H1 (cell line): ENCODE results near the gene FASN. TPM values are rescaled to one million over a fixed set of nuclear protein-coding genes. Genes with fewer than 3 reads are reported as not detected.

Experiments
- CHD2 ChIP-seq: IDR thresholded peaks from 2 replicates; pipeline ENCODE4 v1.6.1; 2012; ENCODE audit warnings: low read length, improper control_type of control experiment
- KDM1A ChIP-seq: fragments of 200-600, 300-600 bp; sonication (generic); IDR thresholded peaks from 2 replicates; pipeline ENCODE4 v1.7.1; 2016; ENCODE audit warnings: mild to moderate bottlenecking, low read length, borderline replicate concordance
- SIN3A ChIP-seq, 2 experiments: IDR thresholded peaks in 1 of 2; conservative IDR thresholded peaks in 1 of 2; 2 replicates each; pipeline ENCODE4 v1.6.1; 2011 to 2012; ENCODE audit warnings: low read length in 2 of 2, improper control_type of control experiment in 1 of 2, low read depth in 1 of 2, mild to moderate bottlenecking in 1 of 2
- SIRT6 ChIP-seq: IDR thresholded peaks from one replicate; pipeline ENCODE4 v1.7.1; 2012; ENCODE audit warnings: low read length, inconsistent platforms
- TEAD4 ChIP-seq: IDR thresholded peaks from 2 replicates; pipeline ENCODE4 v1.6.1; 2012; ENCODE audit warnings: low read depth, low read length, inconsistent platforms, mixed read lengths
- polyA plus RNA-seq, 7 experiments: library from polyadenylated mRNA; depleted of rRNA in 3 of 7; stranded (reverse) in 5 of 7; unstranded in 2 of 7; fragments of >200 nt in 5 of 7; fragments of 200-250 nt in 2 of 7; gene quantifications; 1 replicate in 5 of 7; 2 replicates in 1 of 7; 4 replicates in 1 of 7; pipeline versions ENCODE4 v1.2.1 to v1.2.3, GENCODE V29; 2011 to 2013; ENCODE audit warnings: missing spikeins in 2 of 7, mixed read lengths in 2 of 7
- total RNA-seq: library from RNA; stranded (reverse); fragmentation: NEBNext Ultra II Directional; extraction: Animal tissue kit (Norgen Biotek cat#: 25700); gene quantifications from 2 replicates; pipeline ENCODE4 v1.2.1, GENCODE V29; 2021
- TF ChIP-seq, protein P1 (sequence below): fragments of 300-600 bp; sonication (generic); IDR thresholded peaks from 2 replicates; pipeline ENCODE4 v1.7.1; 2012; ENCODE audit warnings: low read length, moderate library complexity, mild to moderate bottlenecking, inconsistent platforms; ENCODE audit not compliant: insufficient replicate concordance
- TF ChIP-seq, protein P2 (sequence below), 3 experiments: IDR thresholded peaks; 1 replicate in 2 of 3; 2 replicates in 1 of 3; pipeline versions ENCODE4 v1.5.1 to v1.6.1; 2011; ENCODE audit warnings: low read length in 3 of 3, mild to moderate bottlenecking in 3 of 3, inconsistent platforms in 2 of 3, low read depth in 1 of 3, moderate library complexity in 1 of 3; ENCODE audit not compliant: insufficient read depth in 1 of 3; ENCODE audit errors: control extremely low read depth in 1 of 3
- TF ChIP-seq, protein P3 (sequence below): IDR thresholded peaks from 2 replicates; pipeline ENCODE4 v1.6.1; 2012; ENCODE audit warnings: inconsistent platforms

The FASN gene
- total and polyA plus RNA-seq, 2 of the 8 experiments (the other 6 are each of a cell fraction or from before 2014, with no cell fraction given): 143 to 561 TPM

DNA sequence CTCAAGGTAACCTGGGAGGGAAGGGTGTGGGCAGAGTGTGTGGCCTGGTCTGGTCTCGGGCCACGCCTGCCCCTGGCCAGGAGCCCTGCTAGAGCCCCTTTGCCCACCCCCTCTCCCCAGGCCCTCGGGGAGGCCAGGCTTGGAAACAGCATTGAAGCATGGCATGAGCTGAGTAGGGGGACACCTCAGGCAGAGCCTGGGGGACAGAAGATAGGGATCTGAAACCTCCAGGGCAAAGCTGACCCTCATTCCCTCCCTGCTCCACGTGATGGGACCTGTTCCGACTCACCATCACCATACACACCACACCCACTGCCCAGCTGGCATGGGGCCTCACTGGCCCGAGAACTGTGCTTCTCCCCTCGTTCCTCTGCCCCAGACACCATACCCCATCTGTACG lies 48.9 kb downstream of the FASN start (continued):
- TF ChIP-seq, protein P1, sequence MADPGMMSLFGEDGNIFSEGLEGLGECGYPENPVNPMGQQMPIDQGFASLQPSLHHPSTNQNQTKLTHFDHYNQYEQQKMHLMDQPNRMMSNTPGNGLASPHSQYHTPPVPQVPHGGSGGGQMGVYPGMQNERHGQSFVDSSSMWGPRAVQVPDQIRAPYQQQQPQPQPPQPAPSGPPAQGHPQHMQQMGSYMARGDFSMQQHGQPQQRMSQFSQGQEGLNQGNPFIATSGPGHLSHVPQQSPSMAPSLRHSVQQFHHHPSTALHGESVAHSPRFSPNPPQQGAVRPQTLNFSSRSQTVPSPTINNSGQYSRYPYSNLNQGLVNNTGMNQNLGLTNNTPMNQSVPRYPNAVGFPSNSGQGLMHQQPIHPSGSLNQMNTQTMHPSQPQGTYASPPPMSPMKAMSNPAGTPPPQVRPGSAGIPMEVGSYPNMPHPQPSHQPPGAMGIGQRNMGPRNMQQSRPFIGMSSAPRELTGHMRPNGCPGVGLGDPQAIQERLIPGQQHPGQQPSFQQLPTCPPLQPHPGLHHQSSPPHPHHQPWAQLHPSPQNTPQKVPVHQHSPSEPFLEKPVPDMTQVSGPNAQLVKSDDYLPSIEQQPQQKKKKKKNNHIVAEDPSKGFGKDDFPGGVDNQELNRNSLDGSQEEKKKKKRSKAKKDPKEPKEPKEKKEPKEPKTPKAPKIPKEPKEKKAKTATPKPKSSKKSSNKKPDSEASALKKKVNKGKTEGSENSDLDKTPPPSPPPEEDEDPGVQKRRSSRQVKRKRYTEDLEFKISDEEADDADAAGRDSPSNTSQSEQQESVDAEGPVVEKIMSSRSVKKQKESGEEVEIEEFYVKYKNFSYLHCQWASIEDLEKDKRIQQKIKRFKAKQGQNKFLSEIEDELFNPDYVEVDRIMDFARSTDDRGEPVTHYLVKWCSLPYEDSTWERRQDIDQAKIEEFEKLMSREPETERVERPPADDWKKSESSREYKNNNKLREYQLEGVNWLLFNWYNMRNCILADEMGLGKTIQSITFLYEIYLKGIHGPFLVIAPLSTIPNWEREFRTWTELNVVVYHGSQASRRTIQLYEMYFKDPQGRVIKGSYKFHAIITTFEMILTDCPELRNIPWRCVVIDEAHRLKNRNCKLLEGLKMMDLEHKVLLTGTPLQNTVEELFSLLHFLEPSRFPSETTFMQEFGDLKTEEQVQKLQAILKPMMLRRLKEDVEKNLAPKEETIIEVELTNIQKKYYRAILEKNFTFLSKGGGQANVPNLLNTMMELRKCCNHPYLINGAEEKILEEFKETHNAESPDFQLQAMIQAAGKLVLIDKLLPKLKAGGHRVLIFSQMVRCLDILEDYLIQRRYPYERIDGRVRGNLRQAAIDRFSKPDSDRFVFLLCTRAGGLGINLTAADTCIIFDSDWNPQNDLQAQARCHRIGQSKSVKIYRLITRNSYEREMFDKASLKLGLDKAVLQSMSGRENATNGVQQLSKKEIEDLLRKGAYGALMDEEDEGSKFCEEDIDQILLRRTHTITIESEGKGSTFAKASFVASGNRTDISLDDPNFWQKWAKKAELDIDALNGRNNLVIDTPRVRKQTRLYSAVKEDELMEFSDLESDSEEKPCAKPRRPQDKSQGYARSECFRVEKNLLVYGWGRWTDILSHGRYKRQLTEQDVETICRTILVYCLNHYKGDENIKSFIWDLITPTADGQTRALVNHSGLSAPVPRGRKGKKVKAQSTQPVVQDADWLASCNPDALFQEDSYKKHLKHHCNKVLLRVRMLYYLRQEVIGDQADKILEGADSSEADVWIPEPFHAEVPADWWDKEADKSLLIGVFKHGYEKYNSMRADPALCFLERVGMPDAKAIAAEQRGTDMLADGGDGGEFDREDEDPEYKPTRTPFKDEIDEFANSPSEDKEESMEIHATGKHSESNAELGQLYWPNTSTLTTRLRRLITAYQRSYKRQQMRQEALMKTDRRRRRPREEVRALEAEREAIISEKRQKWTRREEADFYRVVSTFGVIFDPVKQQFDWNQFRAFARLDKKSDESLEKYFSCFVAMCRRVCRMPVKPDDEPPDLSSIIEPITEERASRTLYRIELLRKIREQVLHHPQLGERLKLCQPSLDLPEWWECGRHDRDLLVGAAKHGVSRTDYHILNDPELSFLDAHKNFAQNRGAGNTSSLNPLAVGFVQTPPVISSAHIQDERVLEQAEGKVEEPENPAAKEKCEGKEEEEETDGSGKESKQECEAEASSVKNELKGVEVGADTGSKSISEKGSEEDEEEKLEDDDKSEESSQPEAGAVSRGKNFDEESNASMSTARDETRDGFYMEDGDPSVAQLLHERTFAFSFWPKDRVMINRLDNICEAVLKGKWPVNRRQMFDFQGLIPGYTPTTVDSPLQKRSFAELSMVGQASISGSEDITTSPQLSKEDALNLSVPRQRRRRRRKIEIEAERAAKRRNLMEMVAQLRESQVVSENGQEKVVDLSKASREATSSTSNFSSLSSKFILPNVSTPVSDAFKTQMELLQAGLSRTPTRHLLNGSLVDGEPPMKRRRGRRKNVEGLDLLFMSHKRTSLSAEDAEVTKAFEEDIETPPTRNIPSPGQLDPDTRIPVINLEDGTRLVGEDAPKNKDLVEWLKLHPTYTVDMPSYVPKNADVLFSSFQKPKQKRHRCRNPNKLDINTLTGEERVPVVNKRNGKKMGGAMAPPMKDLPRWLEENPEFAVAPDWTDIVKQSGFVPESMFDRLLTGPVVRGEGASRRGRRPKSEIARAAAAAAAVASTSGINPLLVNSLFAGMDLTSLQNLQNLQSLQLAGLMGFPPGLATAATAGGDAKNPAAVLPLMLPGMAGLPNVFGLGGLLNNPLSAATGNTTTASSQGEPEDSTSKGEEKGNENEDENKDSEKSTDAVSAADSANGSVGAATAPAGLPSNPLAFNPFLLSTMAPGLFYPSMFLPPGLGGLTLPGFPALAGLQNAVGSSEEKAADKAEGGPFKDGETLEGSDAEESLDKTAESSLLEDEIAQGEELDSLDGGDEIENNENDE: no peak
- TF ChIP-seq, protein P2, sequence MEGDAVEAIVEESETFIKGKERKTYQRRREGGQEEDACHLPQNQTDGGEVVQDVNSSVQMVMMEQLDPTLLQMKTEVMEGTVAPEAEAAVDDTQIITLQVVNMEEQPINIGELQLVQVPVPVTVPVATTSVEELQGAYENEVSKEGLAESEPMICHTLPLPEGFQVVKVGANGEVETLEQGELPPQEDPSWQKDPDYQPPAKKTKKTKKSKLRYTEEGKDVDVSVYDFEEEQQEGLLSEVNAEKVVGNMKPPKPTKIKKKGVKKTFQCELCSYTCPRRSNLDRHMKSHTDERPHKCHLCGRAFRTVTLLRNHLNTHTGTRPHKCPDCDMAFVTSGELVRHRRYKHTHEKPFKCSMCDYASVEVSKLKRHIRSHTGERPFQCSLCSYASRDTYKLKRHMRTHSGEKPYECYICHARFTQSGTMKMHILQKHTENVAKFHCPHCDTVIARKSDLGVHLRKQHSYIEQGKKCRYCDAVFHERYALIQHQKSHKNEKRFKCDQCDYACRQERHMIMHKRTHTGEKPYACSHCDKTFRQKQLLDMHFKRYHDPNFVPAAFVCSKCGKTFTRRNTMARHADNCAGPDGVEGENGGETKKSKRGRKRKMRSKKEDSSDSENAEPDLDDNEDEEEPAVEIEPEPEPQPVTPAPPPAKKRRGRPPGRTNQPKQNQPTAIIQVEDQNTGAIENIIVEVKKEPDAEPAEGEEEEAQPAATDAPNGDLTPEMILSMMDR (IDR thresholded peaks at IDR 0.05; ENCODE audit: control extremely low read depth in 1 of 3, insufficient read depth in 1 of 3, low read depth in 1 of 3, low read length in 3 of 3): no peak
- TF ChIP-seq SIRT6 (no peak), CHD2 (no peak), KDM1A (no peak), TEAD4 (no peak), SIN3A (conservative IDR thresholded peaks at IDR 0.05 in 1 of 2, IDR thresholded peaks at IDR 0.05 in 1 of 2; ENCODE audit: low read depth in 1 of 2, low read length in 2 of 2) (no peak)
- TF ChIP-seq, protein P3, sequence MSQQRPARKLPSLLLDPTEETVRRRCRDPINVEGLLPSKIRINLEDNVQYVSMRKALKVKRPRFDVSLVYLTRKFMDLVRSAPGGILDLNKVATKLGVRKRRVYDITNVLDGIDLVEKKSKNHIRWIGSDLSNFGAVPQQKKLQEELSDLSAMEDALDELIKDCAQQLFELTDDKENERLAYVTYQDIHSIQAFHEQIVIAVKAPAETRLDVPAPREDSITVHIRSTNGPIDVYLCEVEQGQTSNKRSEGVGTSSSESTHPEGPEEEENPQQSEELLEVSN: no peak
